Pancreas (tissue), 10 donors: Measurements from ENCODE around the gene KLF7. TPM values are rescaled to one million over a fixed set of nuclear protein-coding genes. Genes with fewer than 3 reads are reported as not detected.

ENCODE experiments used
- ATAC-seq, 4 donors: fragments of 200-7000 bp; cut with Tn5 transposase; one replicate each; pipeline versions ENCODE4 v1.8.0 to v1.9.1; 2020; ENCODE audit warnings: mild to moderate bottlenecking in 4 of 4, moderate library complexity in 4 of 4
- DNase-seq, 6 donors: peaks; one replicate each; pipeline ENCODE4 v3.0.0-alpha.2; 2020
- FAIRE-seq: peaks from 2 replicates; lab custom pipeline; 2012; peaks lifted over from hg19 to GRCh38; lab: Jason Lieb, UNC
- H3K27ac ChIP-seq, 4 donors: fragments of 200-600 bp; sonication (generic); 1 replicate in 3 of 4; 2 replicates in 1 of 4; pipeline versions ENCODE4 v1.5.0 to v1.8.0; 2020
- H3K27me3 ChIP-seq, 4 donors: fragments of 200-600 bp; one replicate each; pipeline ENCODE4 v1.8.0; 2021
- H3K36me3 ChIP-seq, 3 donors: fragments of 200-600 bp; sonication (generic) in 1 of 3; one replicate each; pipeline versions ENCODE4 v1.5.0 to v1.8.0; 2020 to 2021
- H3K4me1 ChIP-seq, 3 donors: fragments of 200-600 bp; one replicate each; pipeline ENCODE4 v1.8.0; 2021
- H3K4me3 ChIP-seq, 4 donors: fragments of 200-600 bp; sonication (generic) in 2 of 4; one replicate each; pipeline versions ENCODE4 v1.5.0 to v1.8.0; 2020 to 2021
- H3K9me3 ChIP-seq, 4 donors: fragments of 200-600 bp; one replicate each; pipeline ENCODE4 v1.8.0; 2021
- WGBS, 2 donors: extraction: QIAGEN DNeasy Blood & Tissue Kit; methylation state at CpG; one replicate each; pipeline ENCODE4 v1.1.7; 2013; 5-methylcytosine and 5-hydroxymethylcytosine counted together
- intact Hi-C, 3 donors: fragments of 100-400 bp; cut with DNase I; formaldehyde crosslinking; loops; one replicate each; pipeline versions ENCODE4 v1.11.1 to v1.14.2; 2022
- polyA plus RNA-seq, 2 donors: library from polyadenylated mRNA; stranded (reverse); fragments of 200-250 nt; gene quantifications; one replicate each; pipeline ENCODE4 v1.2.3, GENCODE V29; 2013
- total RNA-seq, 6 donors: library from RNA; stranded (reverse); fragmentation: NEBNext Ultra II Directional in 4 of 6; extraction: Animal tissue kit (Norgen Biotek cat#: 25700) in 4 of 6; gene quantifications; one replicate each; pipeline versions ENCODE4 v1.2.1 to v1.2.4, GENCODE V29; 2021 to 2023
- TF ChIP-seq, protein P1 (sequence below), 4 donors: fragments of 200-600 bp; sonication (generic) in 3 of 4; IDR thresholded peaks; one replicate each; pipeline versions ENCODE4 v1.5.0 to v1.8.0; 2021; ENCODE audit warnings: antibody characterized with exemption in 4 of 4
- donor health status: healthy with polysubstance abuse.
- donor health status: DM: no; HTN: no; CAD: no; lungs with moderate emphysema.
- donor health status: DM: no; HTN: no; CAD: no.
- donor health status: control.
- donor health status: control.
- donor health status: Bipolar disorder and iron deficiency.
- donor health status: DM: yes; HTN: yes; CAD: no.
- donor health status: DM: no; HTN: no; CAD: no.
- donor health status: DM: no; HTN: no; CAD: no.
- donor health status: DM: yes; HTN: yes; CAD: no.

The KLF7 gene
- total and polyA plus RNA-seq, 8 donors = 2.4 to 15.0 (median 5.6) TPM

DNA sequence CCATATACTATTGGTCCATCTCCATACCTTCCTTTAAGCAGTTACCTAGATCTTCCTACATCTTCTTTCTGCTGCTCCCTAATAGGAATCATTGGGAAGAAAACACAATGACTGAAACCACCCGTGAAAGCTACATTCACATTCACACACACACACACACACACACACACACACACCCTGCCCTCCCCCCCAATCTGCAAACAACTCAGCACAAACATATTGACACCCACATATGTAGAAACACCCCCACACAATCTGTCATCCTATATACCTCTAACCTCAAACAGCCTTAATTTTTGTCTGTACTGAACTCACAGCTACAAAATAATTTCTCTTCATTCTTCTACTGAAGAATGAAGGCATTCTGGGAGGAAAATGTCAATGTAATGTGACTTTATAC, 63.8 kb downstream of the KLF7 start:
- Histone ChIP-seq H3K4me1 (no peaks in the 10 kb centered on the region), H3K27ac (no peak overlapping the region), H3K36me3 (no peaks in the 10 kb centered on the region), H3K27me3 (no peaks in the 10 kb centered on the region), H3K4me3 (no peak overlapping the region), H3K9me3 (no peaks in the 10 kb centered on the region)
- TF ChIP-seq, protein P1, sequence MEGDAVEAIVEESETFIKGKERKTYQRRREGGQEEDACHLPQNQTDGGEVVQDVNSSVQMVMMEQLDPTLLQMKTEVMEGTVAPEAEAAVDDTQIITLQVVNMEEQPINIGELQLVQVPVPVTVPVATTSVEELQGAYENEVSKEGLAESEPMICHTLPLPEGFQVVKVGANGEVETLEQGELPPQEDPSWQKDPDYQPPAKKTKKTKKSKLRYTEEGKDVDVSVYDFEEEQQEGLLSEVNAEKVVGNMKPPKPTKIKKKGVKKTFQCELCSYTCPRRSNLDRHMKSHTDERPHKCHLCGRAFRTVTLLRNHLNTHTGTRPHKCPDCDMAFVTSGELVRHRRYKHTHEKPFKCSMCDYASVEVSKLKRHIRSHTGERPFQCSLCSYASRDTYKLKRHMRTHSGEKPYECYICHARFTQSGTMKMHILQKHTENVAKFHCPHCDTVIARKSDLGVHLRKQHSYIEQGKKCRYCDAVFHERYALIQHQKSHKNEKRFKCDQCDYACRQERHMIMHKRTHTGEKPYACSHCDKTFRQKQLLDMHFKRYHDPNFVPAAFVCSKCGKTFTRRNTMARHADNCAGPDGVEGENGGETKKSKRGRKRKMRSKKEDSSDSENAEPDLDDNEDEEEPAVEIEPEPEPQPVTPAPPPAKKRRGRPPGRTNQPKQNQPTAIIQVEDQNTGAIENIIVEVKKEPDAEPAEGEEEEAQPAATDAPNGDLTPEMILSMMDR (IDR thresholded peaks at IDR 0.05) = no peak
- no peak for DNase-seq
- FAIRE-seq = no peak
- ATAC-seq = no peak
- WGBS, 2 donors = 38 to 50% methylated on average over 1 of the region's 1 CpG
- intact Hi-C loops = no loop called here

DNA sequence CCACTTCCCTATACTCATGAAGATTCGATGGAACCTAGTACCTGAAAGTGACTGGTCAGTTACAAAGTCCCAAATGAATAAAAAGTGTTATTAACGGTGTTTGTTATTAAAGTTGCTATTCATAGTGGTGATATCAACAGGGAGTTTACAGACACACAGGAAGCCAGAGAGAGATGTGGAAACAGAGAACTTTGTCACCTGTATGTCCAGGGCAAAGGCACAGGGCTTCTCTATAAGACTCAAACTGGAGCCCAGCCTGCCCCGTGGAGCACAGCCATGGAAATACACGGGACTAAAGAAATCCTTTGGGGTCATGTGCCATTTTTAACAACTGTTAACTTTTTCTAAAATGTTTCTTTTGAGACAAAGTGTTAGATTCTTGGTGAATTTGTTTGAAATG, 68.5 kb downstream of the KLF7 start:
- Histone ChIP-seq H3K4me1 (no peaks in the 10 kb centered on the region), H3K4me3 (no peak overlapping the region), H3K9me3 (no peaks in the 10 kb centered on the region), H3K27me3 (no peaks in the 10 kb centered on the region), H3K36me3 (no peaks in the 10 kb centered on the region), H3K27ac (no peak overlapping the region)
- ATAC-seq (no peak), FAIRE-seq (no peak), DNase-seq (no peak)
- intact Hi-C loops = no loop called here
- TF ChIP-seq, protein P1 (IDR thresholded peaks at IDR 0.05) = no peak
- WGBS, 2 donors = 74 to 81% methylated on average over 4 of the region's 4 CpGs

DNA sequence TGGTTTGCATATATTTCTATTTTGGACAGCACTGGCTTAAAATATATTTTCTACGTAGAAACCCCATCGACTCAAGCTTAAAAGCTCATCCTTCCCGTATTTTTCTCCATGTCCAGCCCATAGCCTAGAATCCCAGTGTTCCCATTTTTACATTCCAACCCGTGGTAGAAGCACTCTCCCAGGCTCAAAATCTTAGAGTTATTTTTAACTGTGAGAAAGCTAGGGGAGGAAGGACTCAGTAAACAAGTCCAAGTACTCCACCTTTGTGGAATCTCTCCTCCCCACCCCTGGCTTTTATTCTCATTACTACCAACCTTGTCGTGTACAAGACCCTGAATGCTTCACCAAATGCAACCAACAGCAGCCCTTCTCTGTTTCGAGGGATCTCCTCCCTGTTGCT, 69.8 kb downstream of the KLF7 start:
- intact Hi-C loops = no loop called here
- no peaks in the 10 kb centered on the region for H3K36me3 ChIP-seq

DNA sequence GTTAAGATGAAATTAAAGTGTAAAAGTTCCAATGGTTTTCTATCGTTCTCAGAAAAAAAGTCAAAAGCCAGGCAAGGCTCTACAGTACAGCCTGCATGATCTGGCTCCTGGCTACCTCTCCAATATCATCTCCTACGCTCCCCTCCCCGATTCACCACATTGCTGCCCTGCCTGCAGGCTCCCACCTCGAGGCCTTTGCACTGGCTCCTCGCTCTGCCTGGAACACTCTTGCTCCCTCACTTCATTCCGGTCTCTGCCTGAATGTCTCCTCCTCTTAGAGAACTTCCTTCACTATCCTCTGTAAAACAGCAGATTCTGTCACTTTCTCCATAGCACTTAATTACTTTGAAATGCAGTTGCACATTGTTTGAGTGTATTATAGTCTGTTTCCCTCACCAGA, 72.5 kb downstream of the KLF7 start:
- DNase-seq (no peak), ATAC-seq (no peak), FAIRE-seq (no peak)
- 82 to 86% methylated on average over 6 of the region's 6 CpGs for WGBS, 2 donors
- H3K4me1 ChIP-seq = peaks cover 0 to 2% (median 0%) of the 10 kb centered on the region in 3 donors
- intact Hi-C loops = no loop called here
- no peak overlapping the region for H3K27ac ChIP-seq
- no peaks in the 10 kb centered on the region for H3K27me3 ChIP-seq
- TF ChIP-seq, protein P1 (IDR thresholded peaks at IDR 0.05) = no peak
- H3K4me3 ChIP-seq = no peak overlapping the region
- H3K9me3 ChIP-seq = no peaks in the 10 kb centered on the region
- H3K36me3 ChIP-seq = no peaks in the 10 kb centered on the region

More for the DNA sequence above, 69.8 kb downstream of the KLF7 start:
- Histone ChIP-seq H3K4me1 (no peaks in the 10 kb centered on the region), H3K27ac (no peak overlapping the region), H3K9me3 (no peaks in the 10 kb centered on the region), H3K4me3 (no peak overlapping the region), H3K27me3 (no peaks in the 10 kb centered on the region)
- WGBS, 2 donors = 65 to 67% methylated on average over 6 of the region's 6 CpGs
- FAIRE-seq (no peak), DNase-seq (no peak), ATAC-seq (no peak)
- TF ChIP-seq, protein P1 (IDR thresholded peaks at IDR 0.05) = no peak

DNA sequence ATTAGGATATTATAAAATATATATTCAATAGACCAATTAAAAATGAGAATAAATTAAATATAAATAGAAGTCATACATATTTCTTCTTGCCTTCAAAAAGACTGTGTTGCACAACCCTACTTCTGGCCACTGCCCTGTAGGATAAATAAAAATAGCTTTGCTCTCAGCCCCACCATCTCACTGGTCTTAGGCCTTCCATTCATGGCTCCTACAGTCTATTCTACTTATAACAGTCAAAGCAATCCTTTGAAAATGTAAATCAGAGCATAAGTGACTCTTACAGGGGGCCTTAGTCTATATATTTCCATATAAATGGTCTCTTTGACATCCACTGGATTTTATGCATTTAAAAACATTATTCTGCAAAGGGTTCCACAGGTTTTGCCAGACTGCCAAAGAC, 72.9 kb downstream of the KLF7 start:
- Histone ChIP-seq H3K27ac (no peak overlapping the region), H3K27me3 (no peaks in the 10 kb centered on the region), H3K9me3 (no peaks in the 10 kb centered on the region), H3K4me3 (no peak overlapping the region), H3K36me3 (no peaks in the 10 kb centered on the region), H3K4me1 (peaks cover 0 to 2% (median 0%) of the 10 kb centered on the region in 3 donors)
- intact Hi-C loops = no loop called here
- ATAC-seq = no peak
- DNase-seq = no peak
- no peak for FAIRE-seq
- TF ChIP-seq, protein P1 (IDR thresholded peaks at IDR 0.05) = no peak
